Liver (tissue), 3 donors: ENCODE results near the gene DPF3.

Source experiments
- EGR1 ChIP-seq, 2 donors: IDR thresholded peaks; 2 replicates each; pipeline ENCODE4 v1.6.1; 2016 to 2018; ENCODE audit warnings: antibody characterized with exemption in 2 of 2, low read depth in 2 of 2
- JUND ChIP-seq, 2 donors: IDR thresholded peaks; 2 replicates each; pipeline ENCODE4 v1.6.1; 2016; ENCODE audit warnings: antibody characterized with exemption in 2 of 2
- RAD21 ChIP-seq, 2 donors: IDR thresholded peaks; 2 replicates each; pipeline ENCODE4 v1.6.1; 2016; ENCODE audit warnings: antibody characterized with exemption in 2 of 2, mild to moderate bottlenecking in 2 of 2
- TAF1 ChIP-seq: conservative IDR thresholded peaks from 2 replicates; pipeline ENCODE4 v1.6.1; 2016; ENCODE audit warnings: antibody characterized with exemption, mild to moderate bottlenecking
- TF ChIP-seq, protein P1 (sequence below): IDR thresholded peaks from 2 replicates; pipeline ENCODE4 v1.6.1; 2016; ENCODE audit warnings: antibody characterized with exemption
- TF ChIP-seq, protein P2 (sequence below): fragments of 150-350 bp; IDR thresholded peaks from 2 replicates; pipeline ENCODE4 v1.5.1; 2017; ENCODE audit warnings: improper control_type of control experiment, low read depth, low read length; ENCODE audit not compliant: missing input control
- donor health status: healthy.
- donor health status: healthy.

- TF ChIP-seq, protein P1, sequence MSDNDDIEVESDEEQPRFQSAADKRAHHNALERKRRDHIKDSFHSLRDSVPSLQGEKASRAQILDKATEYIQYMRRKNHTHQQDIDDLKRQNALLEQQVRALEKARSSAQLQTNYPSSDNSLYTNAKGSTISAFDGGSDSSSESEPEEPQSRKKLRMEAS: no peak
- TF ChIP-seq, protein P2, sequence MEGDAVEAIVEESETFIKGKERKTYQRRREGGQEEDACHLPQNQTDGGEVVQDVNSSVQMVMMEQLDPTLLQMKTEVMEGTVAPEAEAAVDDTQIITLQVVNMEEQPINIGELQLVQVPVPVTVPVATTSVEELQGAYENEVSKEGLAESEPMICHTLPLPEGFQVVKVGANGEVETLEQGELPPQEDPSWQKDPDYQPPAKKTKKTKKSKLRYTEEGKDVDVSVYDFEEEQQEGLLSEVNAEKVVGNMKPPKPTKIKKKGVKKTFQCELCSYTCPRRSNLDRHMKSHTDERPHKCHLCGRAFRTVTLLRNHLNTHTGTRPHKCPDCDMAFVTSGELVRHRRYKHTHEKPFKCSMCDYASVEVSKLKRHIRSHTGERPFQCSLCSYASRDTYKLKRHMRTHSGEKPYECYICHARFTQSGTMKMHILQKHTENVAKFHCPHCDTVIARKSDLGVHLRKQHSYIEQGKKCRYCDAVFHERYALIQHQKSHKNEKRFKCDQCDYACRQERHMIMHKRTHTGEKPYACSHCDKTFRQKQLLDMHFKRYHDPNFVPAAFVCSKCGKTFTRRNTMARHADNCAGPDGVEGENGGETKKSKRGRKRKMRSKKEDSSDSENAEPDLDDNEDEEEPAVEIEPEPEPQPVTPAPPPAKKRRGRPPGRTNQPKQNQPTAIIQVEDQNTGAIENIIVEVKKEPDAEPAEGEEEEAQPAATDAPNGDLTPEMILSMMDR: no peak
- TF ChIP-seq EGR1 (IDR thresholded peaks at IDR 0.05; ENCODE audit: low read depth in 2 of 2) (no peak), TAF1 (no peak), JUND (IDR thresholded peaks at IDR 0.05) (no peak), RAD21 (IDR thresholded peaks at IDR 0.05) (no peak)
Measured at GRCh38 chr14:72645706-72646105, 248.2 kb downstream of the DPF3 start.
